CD4-positive, alpha-beta memory T cell (primary cell): ENCODE data around the gene MINDY1. TPM values are rescaled to one million over a fixed set of nuclear protein-coding genes. Genes with fewer than 3 reads are reported as not detected.

Experiments
- CTCF ChIA-PET: fragments of 350-600 bp; sonication (Branson Sonifier 250); formaldehyde crosslinking; loops from one replicate; lab custom pipeline; 2021; ENCODE audit warnings: inconsistent platforms; ENCODE audit not compliant: partially characterized antibody; lab: Charles Lee
- POLR2A ChIA-PET: fragments of 350-600 bp; sonication (Branson Sonifier 250); formaldehyde crosslinking; loops from one replicate; lab custom pipeline; 2021; ENCODE audit not compliant: partially characterized antibody; lab: Charles Lee
- DNase-seq, 5 donors: peaks; one replicate each; pipeline versions ENCODE4 v3.0.0 to v3.0.0-alpha.2; 2020 to 2022; ENCODE audit warnings: mixed read lengths in 1 of 5
- H3K27ac ChIP-seq: one replicate; pipeline ENCODE4 v1.7.0; 2013; ENCODE audit warnings: low read depth, low read length
- H3K27me3 ChIP-seq: 2 replicates; pipeline ENCODE4 v1.7.0; 2013; ENCODE audit warnings: mild to moderate bottlenecking, low read length, moderate library complexity; ENCODE audit not compliant: insufficient read depth
- H3K36me3 ChIP-seq: 2 replicates; pipeline ENCODE4 v1.7.0; 2013; ENCODE audit warnings: mild to moderate bottlenecking, low read length, moderate library complexity; ENCODE audit not compliant: insufficient read depth
- H3K4me1 ChIP-seq: 2 replicates; pipeline ENCODE4 v1.7.0; 2013; ENCODE audit warnings: mild to moderate bottlenecking, low read length, moderate library complexity; ENCODE audit not compliant: insufficient read depth
- H3K4me3 ChIP-seq, 2 donors: one replicate each; pipeline ENCODE4 v1.7.0; 2013; ENCODE audit warnings: low read length in 2 of 2, mild to moderate bottlenecking in 1 of 2
- H3K9me3 ChIP-seq, 2 donors: one replicate each; pipeline ENCODE4 v1.7.0; 2013; ENCODE audit warnings: low read length in 2 of 2, control low read depth in 1 of 2; ENCODE audit not compliant: control insufficient read depth in 1 of 2
- H3K27ac Mint-ChIP-seq, 7 donors: one replicate each; pipeline ENCODE4 v1.8.0; 2020 to 2021; ENCODE audit warnings: mixed read lengths in 7 of 7, mild to moderate bottlenecking in 6 of 7, inconsistent platforms in 3 of 7, moderate library complexity in 3 of 7
- H3K27me3 Mint-ChIP-seq, 2 donors: one replicate each; pipeline ENCODE4 v1.8.0; 2020 to 2021; ENCODE audit warnings: mixed read lengths in 2 of 2
- H3K36me3 Mint-ChIP-seq, 2 donors: one replicate each; pipeline ENCODE4 v1.8.0; 2020 to 2021; ENCODE audit warnings: mixed read lengths in 2 of 2, inconsistent platforms in 1 of 2, mild to moderate bottlenecking in 1 of 2
- H3K4me1 Mint-ChIP-seq, 4 donors: one replicate each; pipeline ENCODE4 v1.8.0; 2020 to 2021; ENCODE audit warnings: mixed read lengths in 4 of 4, mild to moderate bottlenecking in 1 of 4
- H3K4me3 Mint-ChIP-seq, 8 donors: one replicate each; pipeline ENCODE4 v1.8.0; 2020 to 2021; ENCODE audit warnings: mixed read lengths in 8 of 8, mild to moderate bottlenecking in 7 of 8, moderate library complexity in 6 of 8, inconsistent platforms in 3 of 8
- H3K9me3 Mint-ChIP-seq, 8 donors: one replicate each; pipeline ENCODE4 v1.8.0; 2020 to 2021; ENCODE audit warnings: mixed read lengths in 8 of 8, mild to moderate bottlenecking in 5 of 8, inconsistent platforms in 3 of 8, moderate library complexity in 1 of 8
- intact Hi-C: fragments of 100-400 bp; cut with micrococcal nuclease; formaldehyde crosslinking; loops from one replicate; pipeline ENCODE4 v1.15.1; 2023
- polyA plus RNA-seq, 2 donors: library from polyadenylated mRNA; unstranded; fragments of 300-500 nt; fragmentation: Illumina TruSeq; gene quantifications; one replicate each; pipeline ENCODE4 v1.2.3, GENCODE V29; 2021
- total RNA-seq, 2 experiments: library from RNA; stranded (reverse); gene quantifications; one replicate each; pipeline ENCODE4 v1.2.3, GENCODE V29; 2021

The MINDY1 gene
- total and polyA plus RNA-seq, 4 experiments from 2014 or later = 6.5 to 32.1 (median 24.5) TPM

- Histone ChIP-seq H3K4me3 (no peak overlapping the region), H3K9me3 (no peaks in the 10 kb centered on the region), H3K27ac (no peak overlapping the region), H3K36me3 (peaks cover 37% of the 10 kb centered on the region), H3K27me3 (no peaks in the 10 kb centered on the region), H3K4me1 (peaks cover 25% of the 10 kb centered on the region)
- Mint-ChIP-seq H3K27ac (peak overlapping the region in 2 of 7 donors; percentile 18 to 29), H3K36me3 (peaks cover 27 to 51% of the 10 kb centered on the region in 2 donors), H3K9me3 (peaks cover 0 to 1% (median 0%) of the 10 kb centered on the region in 8 donors), H3K4me1 (peaks cover 14 to 34% (median 25%) of the 10 kb centered on the region in 4 donors), H3K27me3 (no peaks in the 10 kb centered on the region), H3K4me3 (no peak overlapping the region)
- CTCF ChIA-PET = interaction anchor here (0.7 to 14.9 kb wide), 10 partner anchors 9 to 746 kb away, joined by 3 to 255 read pairs (median 5); partner anchors contain the start of genes ANXA9, CERS2 and MINDY1
- POLR2A ChIA-PET = interaction anchor here (1.0 to 3.9 kb wide), 3 partner anchors 9 to 18 kb away, joined by 3 to 16 read pairs (median 6); partner anchors contain the start of gene MINDY1
- no peak for DNase-seq
- intact Hi-C loops = loop anchor here (2.0 to 5.0 kb wide), 2 partner anchors 18 to 740 kb away; partner anchors contain the start of gene CA14
Measured at GRCh38 chr1:150997126-150997872, 9.4 kb downstream of the MINDY1 start.

DNA sequence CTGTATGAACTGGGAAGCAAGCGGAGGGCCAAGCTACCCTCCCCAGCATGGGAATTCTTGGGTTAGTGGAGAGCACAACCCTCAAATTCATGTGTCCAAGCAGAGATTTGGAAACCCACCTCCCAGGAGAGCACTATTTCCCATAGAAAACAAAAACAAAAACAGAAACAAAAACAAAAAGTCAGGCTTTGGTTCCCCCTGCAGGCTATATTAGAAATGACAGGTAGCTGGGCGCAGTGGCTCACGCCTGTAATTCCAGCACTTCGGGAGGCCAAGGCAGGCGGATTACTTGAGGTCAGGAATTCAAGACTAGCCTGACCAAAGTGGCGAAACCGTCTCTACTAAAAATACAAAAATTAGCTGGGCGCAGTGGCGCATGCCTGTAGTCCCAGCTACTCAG, 10.8 kb downstream of the MINDY1 start:
- ChIA-PET CTCF (interaction anchor here (0.6 to 14.9 kb wide), 19 partner anchors 10 to 745 kb away, joined by 3 to 255 read pairs (median 4); partner anchors contain the start of genes ANXA9, CERS2, MINDY1 and SETDB1), POLR2A (interaction anchor here (0.8 to 3.9 kb wide), 4 partner anchors 10 to 63 kb away, joined by 3 to 16 read pairs (median 5); partner anchors contain the start of genes CDC42SE1 and MINDY1)
- Histone ChIP-seq H3K27ac (peak overlapping the region; percentile 10), H3K4me3 (no peak overlapping the region), H3K9me3 (no peaks in the 10 kb centered on the region), H3K27me3 (no peaks in the 10 kb centered on the region), H3K36me3 (peaks cover 31% of the 10 kb centered on the region), H3K4me1 (peaks cover 12% of the 10 kb centered on the region)
- peak in 3 of 5 donors; percentile 32 to 39 (median 38) for DNase-seq
- peaks cover 0 to 1% (median 0%) of the 10 kb centered on the region in 8 donors for H3K9me3 Mint-ChIP-seq
- peaks cover 15 to 39% of the 10 kb centered on the region in 2 donors for H3K36me3 Mint-ChIP-seq
- peak overlapping the region in 6 of 7 donors; percentile 70 to 89 (median 80) for H3K27ac Mint-ChIP-seq
- intact Hi-C loops = loop anchor here (1.0 to 5.0 kb wide), 3 partner anchors 10 to 739 kb away; partner anchors contain the start of genes CA14 and MINDY1
- H3K4me3 Mint-ChIP-seq = peak overlapping the region in 3 of 8 donors; percentile 10 to 57 (median 25)
- peaks cover 3 to 20% (median 13%) of the 10 kb centered on the region in 4 donors for H3K4me1 Mint-ChIP-seq
- H3K27me3 Mint-ChIP-seq = no peaks in the 10 kb centered on the region

- Mint-ChIP-seq H3K4me3 (peak overlapping the region in 1 of 8 donors; percentile 25), H3K4me1 (peaks cover under 1 to 16% (median 10%) of the 10 kb centered on the region in 4 donors), H3K27me3 (no peaks in the 10 kb centered on the region), H3K9me3 (peaks cover 0 to 1% (median 0%) of the 10 kb centered on the region in 8 donors), H3K27ac (peak overlapping the region in 6 of 7 donors; percentile 70 to 89 (median 80)), H3K36me3 (peaks cover 11 to 35% of the 10 kb centered on the region in 2 donors)
- intact Hi-C loops = loop anchor here (5.0 kb wide), 1 partner anchor 738 kb away; the partner anchor contains the start of gene CA14
- POLR2A ChIA-PET = interaction anchor here (0.8 to 3.9 kb wide), 3 partner anchors 11 to 64 kb away, joined by 3 to 16 read pairs (median 4); partner anchors contain the start of genes CDC42SE1 and MINDY1
- CTCF ChIA-PET = interaction anchor here (0.6 to 14.9 kb wide), 19 partner anchors 11 to 744 kb away, joined by 3 to 255 read pairs (median 4); partner anchors contain the start of genes ANXA9, CERS2, MINDY1 and SETDB1
- peak overlapping the region; percentile 10 for H3K27ac ChIP-seq
- H3K4me1 ChIP-seq = peaks cover 12% of the 10 kb centered on the region
- no peak for DNase-seq
- peaks cover 27% of the 10 kb centered on the region for H3K36me3 ChIP-seq
- H3K4me3 ChIP-seq = no peak overlapping the region
- H3K27me3 ChIP-seq = no peaks in the 10 kb centered on the region
- H3K9me3 ChIP-seq = no peaks in the 10 kb centered on the region
Measured at GRCh38 chr1:150995460-150995859, 11.2 kb downstream of the MINDY1 start.

GRCh38 chr1:150994248-150994647, 12.5 kb downstream of the MINDY1 start:
- Mint-ChIP-seq H3K27me3 (no peaks in the 10 kb centered on the region), H3K36me3 (peaks cover 9 to 30% of the 10 kb centered on the region in 2 donors), H3K9me3 (peaks cover 0 to 1% (median 0%) of the 10 kb centered on the region in 8 donors), H3K4me3 (no peak overlapping the region), H3K4me1 (peaks cover 0 to 12% (median 8%) of the 10 kb centered on the region in 4 donors), H3K27ac (peak overlapping the region in 2 of 7 donors; percentile 5 to 14)
- intact Hi-C loops = no loop called here
- CTCF ChIA-PET = interaction anchor here (1.2 to 14.9 kb wide), 6 partner anchors 12 to 739 kb away, joined by 3 to 255 read pairs (median 10); partner anchors contain the start of genes ANXA9, CERS2 and MINDY1
- H3K4me1 ChIP-seq = peaks cover 8% of the 10 kb centered on the region
- H3K9me3 ChIP-seq = no peaks in the 10 kb centered on the region
- POLR2A ChIA-PET = interaction anchor here (3.9 kb wide), 1 partner anchor 12 kb away, joined by 16 read pairs; the partner anchor contains the start of gene MINDY1
- peaks cover 16% of the 10 kb centered on the region for H3K36me3 ChIP-seq
- no peak overlapping the region for H3K4me3 ChIP-seq
- DNase-seq = no peak
- no peak overlapping the region for H3K27ac ChIP-seq
- H3K27me3 ChIP-seq = no peaks in the 10 kb centered on the region

- Mint-ChIP-seq H3K9me3 (peaks cover 0 to 1% (median 0%) of the 10 kb centered on the region in 8 donors), H3K4me1 (peaks cover 0 to 16% (median 8%) of the 10 kb centered on the region in 4 donors), H3K27ac (peak overlapping the region in 2 of 7 donors; percentile 22 to 55), H3K27me3 (no peaks in the 10 kb centered on the region), H3K36me3 (peaks cover 9 to 17% of the 10 kb centered on the region in 2 donors), H3K4me3 (no peak overlapping the region)
- POLR2A ChIA-PET = no interaction called here
- CTCF ChIA-PET = interaction anchor here (0.9 to 1.8 kb wide), 2 partner anchors 9 to 433 kb away, joined by 3 to 4 read pairs; no protein-coding TSS in a partner anchor
- H3K36me3 ChIP-seq = peaks cover 2% of the 10 kb centered on the region
- DNase-seq = no peak
- H3K4me3 ChIP-seq = no peak overlapping the region
- intact Hi-C loops = no loop called here
- H3K4me1 ChIP-seq = peaks cover 8% of the 10 kb centered on the region
- H3K27me3 ChIP-seq = no peaks in the 10 kb centered on the region
- no peaks in the 10 kb centered on the region for H3K9me3 ChIP-seq
- H3K27ac ChIP-seq = no peak overlapping the region
Measured at GRCh38 chr1:150992626-150993025, 14.1 kb downstream of the MINDY1 start.

GRCh38 chr1:150987924-150988323, 18.8 kb downstream of the MINDY1 start:
- H3K27me3 ChIP-seq = no peaks in the 10 kb centered on the region
- DNase-seq = no peak
- peak overlapping the region in 1 of 7 donors; percentile 32 for H3K27ac Mint-ChIP-seq
- no peak overlapping the region for H3K4me3 Mint-ChIP-seq
- no peaks in the 10 kb centered on the region for H3K9me3 ChIP-seq
- H3K36me3 ChIP-seq = no peaks in the 10 kb centered on the region
- no peak overlapping the region for H3K27ac ChIP-seq
- no peaks in the 10 kb centered on the region for H3K36me3 Mint-ChIP-seq
- H3K27me3 Mint-ChIP-seq = no peaks in the 10 kb centered on the region
- no peaks in the 10 kb centered on the region for H3K4me1 ChIP-seq
- no peak overlapping the region for H3K4me3 ChIP-seq
- POLR2A ChIA-PET = no interaction called here
- no peaks in the 10 kb centered on the region for H3K9me3 Mint-ChIP-seq
- intact Hi-C loops = no loop called here
- CTCF ChIA-PET = interaction anchor here (1.6 to 15.8 kb wide), 2 partner anchors 9 to 13 kb away, joined by 8 to 255 read pairs; partner anchors contain the start of gene MINDY1
- peaks cover 0 to 4% (median 0%) of the 10 kb centered on the region in 4 donors for H3K4me1 Mint-ChIP-seq
